K562 (cell line): ENCODE results near the gene MRPL28. TPM values are rescaled to one million over a fixed set of nuclear protein-coding genes. Genes with fewer than 3 reads are reported as not detected.

Experiments used
- ATAC-seq: fragments of 200-7000 bp; cut with Tn5 transposase; 3 replicates; pipeline ENCODE4 v1.9.1; 2020; ENCODE audit warnings: moderate library complexity
- BruUV-seq: library from RNA; stranded (reverse); fragments of 400-500 nt; replicated peaks from 2 replicates; lab custom pipeline; 2021; lab: Mats Ljungman, UMichigan
- CTCF ChIA-PET: fragments of 300-600 bp; formaldehyde crosslinking; extraction: SDS; loops from one replicate; lab custom pipeline; 2021; ENCODE audit warnings: low intra/inter-chr PET ratio; lab: Yijun Ruan, JAX
- POLR2A ChIA-PET: fragments of 300-600, 350-650 bp; sonication (Branson Sonifier 250); formaldehyde crosslinking; extraction: SDS; loops from one replicate; lab custom pipeline; 2021; ENCODE audit warnings: antibody characterized with exemption, inconsistent platforms; lab: Yijun Ruan, JAX
- DNase-seq, 4 experiments: peaks; one replicate each; pipeline versions ENCODE4 v3.0.0 to v3.0.0-alpha.2; 2011 to 2018; ENCODE audit warnings: low spot score in 3 of 4, mixed read lengths in 3 of 4; ENCODE audit errors: extremely low read depth in 1 of 4
- FAIRE-seq: peaks from 2 replicates; lab custom pipeline; 2011; peaks lifted over from hg19 to GRCh38; lab: Jason Lieb, UNC
- H2AFZ ChIP-seq: 2 replicates; pipeline ENCODE4 v1.6.0; 2011; ENCODE audit warnings: low read depth, low read length, control low read depth, inconsistent platforms
- H3K27ac ChIP-seq: fragments of 200-600 bp; 3 replicates; pipeline ENCODE4 v1.8.0; 2011; ENCODE audit warnings: low read depth, mild to moderate bottlenecking, control low read depth, inconsistent platforms, low read length, moderate library complexity, mixed read lengths; ENCODE audit errors: extremely low read depth
- H3K27me3 ChIP-seq, 2 experiments: fragments of 300-600 bp in 1 of 2; 2 replicates in 1 of 2; 3 replicates in 1 of 2; pipeline versions ENCODE4 v1.6.0 to v1.8.0; 2011; ENCODE audit warnings: inconsistent platforms in 2 of 2, low read length in 2 of 2, mild to moderate bottlenecking in 1 of 2, mixed read lengths in 1 of 2, moderate library complexity in 1 of 2; ENCODE audit not compliant: control insufficient read depth in 2 of 2, insufficient read depth in 2 of 2
- H3K36me3 ChIP-seq: fragments of 300-600 bp; 3 replicates; pipeline ENCODE4 v1.8.0; 2011; ENCODE audit warnings: mild to moderate bottlenecking, low read length, inconsistent platforms; ENCODE audit not compliant: control insufficient read depth, insufficient read depth
- H3K4me1 ChIP-seq, 2 experiments: fragments of 200-600 bp in 1 of 2; replicated peaks in 1 of 2; 2 replicates in 1 of 2; 3 replicates in 1 of 2; pipeline versions ENCODE4 v1.5.1 to v1.8.0; 2011; ENCODE audit warnings: inconsistent platforms in 2 of 2, low read length in 2 of 2, mild to moderate bottlenecking in 1 of 2, mixed read lengths in 1 of 2, moderate library complexity in 1 of 2; ENCODE audit not compliant: control insufficient read depth in 2 of 2, insufficient read depth in 2 of 2
- H3K4me2 ChIP-seq: 2 replicates; pipeline ENCODE4 v1.6.1; 2011; ENCODE audit warnings: low read length, control low read depth, inconsistent platforms, mixed read lengths; ENCODE audit not compliant: insufficient read depth
- H3K4me3 ChIP-seq: fragments of 200-600 bp; sonication (generic), shearing (Covaris generic); 2 replicates; pipeline ENCODE4 v1.5.1; 2016; ENCODE audit warnings: control low read depth, inconsistent platforms
- H3K79me2 ChIP-seq: fragments of 200-600 bp; 3 replicates; pipeline ENCODE4 v1.8.0; 2011; ENCODE audit warnings: low read length, inconsistent platforms; ENCODE audit not compliant: control insufficient read depth, insufficient read depth
- H3K9ac ChIP-seq, 2 experiments: 2 replicates each; pipeline versions ENCODE4 v1.6.0 to v1.6.1; 2011; ENCODE audit warnings: low read depth in 2 of 2, low read length in 2 of 2, control low read depth in 1 of 2, inconsistent platforms in 1 of 2, mild to moderate bottlenecking in 1 of 2, mixed read lengths in 1 of 2; ENCODE audit not compliant: insufficient read depth in 1 of 2
- H3K9me1 ChIP-seq: one replicate; pipeline ENCODE4 v1.6.0; 2011; ENCODE audit warnings: inconsistent platforms, mild to moderate bottlenecking, low read length, moderate library complexity; ENCODE audit not compliant: control insufficient read depth, insufficient read depth
- H3K9me3 ChIP-seq: replicated peaks from 2 replicates; pipeline ENCODE4 v1.5.1; 2011; ENCODE audit warnings: low read depth, low read length, inconsistent platforms; ENCODE audit not compliant: control insufficient read depth, insufficient read depth
- H4K20me1 ChIP-seq: replicated peaks from 2 replicates; pipeline ENCODE4 v1.6.1; 2011; ENCODE audit warnings: low read length, inconsistent platforms, mixed read lengths; ENCODE audit not compliant: control insufficient read depth, insufficient read depth
- ATF7 ChIP-seq: fragments of 450-650 bp; IDR thresholded peaks from 2 replicates; pipeline ENCODE4 v1.7.1; 2014; ENCODE audit warnings: mild to moderate bottlenecking, moderate library complexity
- ETS2 ChIP-seq: IDR thresholded peaks from 2 replicates; pipeline ENCODE4 v1.6.1; 2016; ENCODE audit warnings: borderline replicate concordance, missing genetic modification characterization, mild to moderate bottlenecking, moderate library complexity, missing compliant biosample characterization; ENCODE audit not compliant: poor library complexity, severe bottlenecking
- EWSR1 ChIP-seq: fragments of 450-650 bp; IDR thresholded peaks from 2 replicates; pipeline ENCODE4 v1.6.1; 2018; ENCODE audit warnings: borderline replicate concordance, mild to moderate bottlenecking, low read depth, moderate library complexity; ENCODE audit not compliant: partially characterized antibody
- MAFK ChIP-seq: IDR thresholded peaks from 2 replicates; pipeline ENCODE4 v1.6.1; 2011; ENCODE audit warnings: low read length, improper control_type of control experiment
- MAZ ChIP-seq, 2 experiments: fragments of 450-650 bp in 1 of 2; sonication (generic) in 1 of 2; formaldehyde crosslinking; IDR thresholded peaks in 1 of 2; conservative IDR thresholded peaks in 1 of 2; 2 replicates each; pipeline versions ENCODE4 v1.4.0 to v1.5.0; 2020; ENCODE audit warnings: mild to moderate bottlenecking in 1 of 2, missing genetic modification reagents in 1 of 2
- POLR2G ChIP-seq: fragments of 200-400 bp; formaldehyde crosslinking; IDR thresholded peaks from 2 replicates; pipeline ENCODE4 v1.6.1; 2017; ENCODE audit warnings: low read depth, mild to moderate bottlenecking, antibody characterized with exemption, low read length, moderate library complexity
- RBFOX2 ChIP-seq: fragments of 200-400 bp; formaldehyde crosslinking; IDR thresholded peaks from 2 replicates; pipeline ENCODE4 v1.6.1; 2017; ENCODE audit warnings: low read depth, mild to moderate bottlenecking, low read length, moderate library complexity
- RBM14 ChIP-seq: fragments of 200-400 bp; formaldehyde crosslinking; IDR thresholded peaks from 2 replicates; pipeline ENCODE4 v1.6.1; 2018; ENCODE audit warnings: low read depth, mild to moderate bottlenecking, low read length, moderate library complexity, borderline replicate concordance; ENCODE audit not compliant: insufficient read depth
- SMAD1 ChIP-seq: fragments of 150-350 bp; IDR thresholded peaks from 2 replicates; pipeline ENCODE4 v1.6.1; 2014; ENCODE audit warnings: low read length, low read depth; ENCODE audit not compliant: partially characterized antibody
- TFAP4 ChIP-seq: sonication (generic); formaldehyde crosslinking; IDR thresholded peaks from 2 replicates; pipeline ENCODE4 v1.8.0; 2022; ENCODE audit warnings: missing genetic modification reagents, mild to moderate bottlenecking, moderate library complexity, borderline replicate concordance
- U2AF1 ChIP-seq: fragments of 200-400 bp; formaldehyde crosslinking; optimal IDR thresholded peaks from 2 replicates; pipeline ENCODE3; 2017; ENCODE audit warnings: mild to moderate bottlenecking, low read depth, low read length, moderate library complexity
- ZNF124 ChIP-seq: sonication (generic); formaldehyde crosslinking; IDR thresholded peaks from 2 replicates; pipeline ENCODE4 v1.8.1; 2022; ENCODE audit warnings: missing genetic modification reagents
- ZNF184 ChIP-seq: sonication (generic); formaldehyde crosslinking; IDR thresholded peaks from 2 replicates; pipeline ENCODE4 v1.5.0; 2020; ENCODE audit warnings: missing genetic modification reagents
- ZNF75A ChIP-seq: fragments of 450-650 bp; formaldehyde crosslinking; IDR thresholded peaks from 2 replicates; pipeline ENCODE4 v1.4.0; 2020; ENCODE audit warnings: mild to moderate bottlenecking
- WGBS: fragments of 100-300 bp; shearing (Covaris generic); methylation state at CpG from one replicate; pipeline ENCODE4 v1.1.6; 2016; ENCODE audit warnings: low coverage, mixed read lengths; ENCODE audit not compliant: insufficient coverage; ENCODE audit errors: missing lambda C conversion rate; 5-methylcytosine and 5-hydroxymethylcytosine counted together
- in situ Hi-C: fragments of 300-500 bp; cut with MboI; formaldehyde crosslinking; loops from 4 replicates; pipeline ENCODE4 v1.15.0; 2018; ENCODE audit warnings: inconsistent platforms, mixed read lengths
- intact Hi-C: fragments of 100-400 bp; cut with micrococcal nuclease; formaldehyde crosslinking; loops from 2 replicates; pipeline ENCODE4 v1.14.2; 2022
- polyA plus RNA-seq, 8 experiments: library from polyadenylated mRNA; depleted of rRNA in 4 of 8; stranded (reverse) in 5 of 8; unstranded in 3 of 8; fragments of >200 nt; fragmentation: Nextera tagmentation in 2 of 8; fragmentation: Illumina TruSeq in 1 of 8; extraction: Ambion mirVana in 2 of 8; extraction: Trizol in 1 of 8; gene quantifications; 2 replicates each; pipeline versions ENCODE4 v1.2.1 to v1.2.3, GENCODE V29; 2011 to 2014; ENCODE audit warnings: inconsistent platforms in 1 of 8, missing spikeins in 1 of 8
- total RNA-seq, 7 experiments: library from RNA; depleted of rRNA in 6 of 7; stranded (reverse); fragments of >200 nt in 6 of 7; fragmentation: Illumina TruSeq in 2 of 7; extraction: Trizol in 2 of 7; gene quantifications; 2 replicates each; pipeline versions ENCODE4 v1.2.1 to v1.2.3, GENCODE V29; 2011 to 2021; ENCODE audit warnings: low replicate concordance in 1 of 7
- TF ChIP-seq, protein P1 (sequence below): fragments of 450-650 bp; IDR thresholded peaks from 2 replicates; pipeline ENCODE4 v1.7.0; 2016; ENCODE audit warnings: borderline replicate concordance
- TF ChIP-seq, protein P2 (sequence below): sonication (generic); formaldehyde crosslinking; IDR thresholded peaks from 2 replicates; pipeline ENCODE4 v1.8.1; 2023; ENCODE audit warnings: mild to moderate bottlenecking, missing genetic modification reagents, moderate library complexity

Gene MRPL28
- total and polyA plus RNA-seq, 9 of the 15 experiments (the other 6 are each of a cell fraction or from before 2014, with no cell fraction given): 2.5 to 323 (median 175) TPM

DNA sequence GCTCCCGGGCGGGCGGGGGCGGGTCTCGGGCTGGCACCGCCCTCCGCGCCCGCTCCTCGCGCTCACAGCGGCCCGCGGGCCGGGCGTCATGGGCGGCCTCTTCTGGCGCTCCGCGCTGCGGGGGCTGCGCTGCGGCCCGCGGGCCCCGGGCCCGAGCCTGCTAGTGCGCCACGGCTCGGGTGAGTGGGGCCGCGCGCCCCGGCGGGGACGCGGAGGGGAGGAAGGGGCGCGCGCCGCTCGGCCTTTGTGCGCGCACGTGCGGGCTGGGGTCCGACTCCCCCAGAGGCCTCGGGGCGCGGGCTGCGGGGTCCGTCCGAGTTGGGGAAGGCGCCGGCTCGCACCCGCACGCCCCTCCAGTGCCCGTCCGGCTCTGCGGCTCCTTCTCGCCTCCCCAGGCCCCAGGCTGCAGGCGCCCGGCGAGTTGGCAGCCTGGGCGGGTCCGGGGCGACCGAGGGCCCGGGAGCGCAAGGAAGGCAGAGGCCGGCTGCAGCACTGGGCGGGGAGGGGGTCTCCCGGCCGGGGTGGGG lies 26.9 kb upstream of the MRPL28 start, which contains the start of gene NME4:
TSS of gene NME4 (plus strand) at position 65 of the 527 bp plus-strand sequence. CDS start at position 89, 24 bp downstream.
- DNase-seq (peak; percentile 75 to 81 (median 80)), FAIRE-seq (no peak), ATAC-seq (peak; percentile 12; the same call in 2 of the 3 replicates)
- peak within 1 kb of the TSS; percentile 90 for H2AFZ ChIP-seq
- in situ Hi-C loops (loop anchor here (10.0 kb wide), 1 partner anchor 278 kb away; the partner anchor contains the start of gene RHBDL1), intact Hi-C loops (loop anchor here (5.0 to 10.0 kb wide), 3 partner anchors 88 to 285 kb away; partner anchors contain the start of genes JMJD8, RHOT2 and STUB1)
- no peaks in the 10 kb centered on the region for H4K20me1 ChIP-seq
- CTCF ChIA-PET: no interaction called here
- peak within 1 kb of the TSS; percentile 70 for H3K4me3 ChIP-seq
- POLR2A ChIA-PET: interaction anchor here (0.6 to 1.5 kb wide), 8 partner anchors 9 to 279 kb away, joined by 3 to 5 read pairs (median 3); partner anchors contain the start of genes CAPN15 and RHBDL1
- H3K27ac ChIP-seq: peak within 1 kb of the TSS; percentile 95
- H3K9ac ChIP-seq: peak within 1 kb of the TSS; percentile 76 to 97
- H3K79me2 ChIP-seq: peaks cover 56% of the 10 kb centered on the region
- H3K9me1 ChIP-seq: no peaks in the 10 kb centered on the region
- H3K4me2 ChIP-seq: peak within 1 kb of the TSS; percentile 90
- H3K9me3 ChIP-seq: no peaks in the 10 kb centered on the region
- no peaks in the 10 kb centered on the region for H3K27me3 ChIP-seq
- no TSS peak for BruUV-seq
- 0% methylated on average over 29 of the region's 75 CpGs for WGBS
- H3K4me1 ChIP-seq: peaks cover 29 to 61% of the 10 kb centered on the region in 2 experiments
- H3K36me3 ChIP-seq: peaks cover 24% of the 10 kb centered on the region
- TF ChIP-seq ZNF75A (CRISPR knock-in tag) (no peak), RBM14 (no peak), ZNF124 (CRISPR knock-in tag) (no peak), POLR2G (peak; percentile 80), MAFK (no peak), ZNF184 (no peak), EWSR1 (no peak), MAZ (CRISPR knock-in tag; conservative IDR thresholded peaks at IDR 0.05 in 1 of 2, IDR thresholded peaks at IDR 0.05 in 1 of 2) (peak in 1 of 2 experiments; percentile 66; a peak in 1 of 4 replicates), TFAP4 (CRISPR knock-in tag) (no peak), SMAD1 (no peak), ETS2 (no peak), U2AF1 (peak; percentile 49), ATF7 (no peak), RBFOX2 (peak; percentile 74)
- TF ChIP-seq, protein P1, sequence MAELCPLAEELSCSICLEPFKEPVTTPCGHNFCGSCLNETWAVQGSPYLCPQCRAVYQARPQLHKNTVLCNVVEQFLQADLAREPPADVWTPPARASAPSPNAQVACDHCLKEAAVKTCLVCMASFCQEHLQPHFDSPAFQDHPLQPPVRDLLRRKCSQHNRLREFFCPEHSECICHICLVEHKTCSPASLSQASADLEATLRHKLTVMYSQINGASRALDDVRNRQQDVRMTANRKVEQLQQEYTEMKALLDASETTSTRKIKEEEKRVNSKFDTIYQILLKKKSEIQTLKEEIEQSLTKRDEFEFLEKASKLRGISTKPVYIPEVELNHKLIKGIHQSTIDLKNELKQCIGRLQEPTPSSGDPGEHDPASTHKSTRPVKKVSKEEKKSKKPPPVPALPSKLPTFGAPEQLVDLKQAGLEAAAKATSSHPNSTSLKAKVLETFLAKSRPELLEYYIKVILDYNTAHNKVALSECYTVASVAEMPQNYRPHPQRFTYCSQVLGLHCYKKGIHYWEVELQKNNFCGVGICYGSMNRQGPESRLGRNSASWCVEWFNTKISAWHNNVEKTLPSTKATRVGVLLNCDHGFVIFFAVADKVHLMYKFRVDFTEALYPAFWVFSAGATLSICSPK: no peak
- TF ChIP-seq, protein P2, sequence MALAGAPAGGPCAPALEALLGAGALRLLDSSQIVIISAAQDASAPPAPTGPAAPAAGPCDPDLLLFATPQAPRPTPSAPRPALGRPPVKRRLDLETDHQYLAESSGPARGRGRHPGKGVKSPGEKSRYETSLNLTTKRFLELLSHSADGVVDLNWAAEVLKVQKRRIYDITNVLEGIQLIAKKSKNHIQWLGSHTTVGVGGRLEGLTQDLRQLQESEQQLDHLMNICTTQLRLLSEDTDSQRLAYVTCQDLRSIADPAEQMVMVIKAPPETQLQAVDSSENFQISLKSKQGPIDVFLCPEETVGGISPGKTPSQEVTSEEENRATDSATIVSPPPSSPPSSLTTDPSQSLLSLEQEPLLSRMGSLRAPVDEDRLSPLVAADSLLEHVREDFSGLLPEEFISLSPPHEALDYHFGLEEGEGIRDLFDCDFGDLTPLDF: no peak
